Measurements from ENCODE around the gene LRMDA. TPM values are rescaled to one million over a fixed set of nuclear protein-coding genes. Genes with fewer than 3 reads are reported as not detected.

Gene LRMDA
- total and polyA plus RNA-seq, 4 experiments from 2014 or later, result not detected

DNA sequence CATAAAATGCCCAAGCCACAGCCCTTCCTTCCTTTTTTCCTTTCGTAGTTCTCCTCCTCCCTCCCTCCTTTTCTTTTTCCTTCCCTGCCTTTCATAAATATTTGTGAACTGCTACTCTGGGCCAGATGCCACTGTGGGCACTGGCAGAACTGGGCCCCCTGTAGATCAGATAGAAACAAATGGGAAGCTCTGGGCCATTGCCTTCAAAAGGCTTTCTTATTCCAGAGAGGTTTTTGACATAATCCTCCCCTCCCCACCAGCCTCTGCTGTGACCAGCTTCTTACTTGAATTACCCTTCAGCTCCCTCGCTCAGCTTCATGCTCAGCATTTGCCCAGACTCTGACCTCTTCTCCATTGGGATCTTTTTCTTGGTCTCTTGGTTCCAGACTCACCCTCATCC lies 886.8 kb downstream of the LRMDA start:
- H3K9me3 ChIP-seq (ENCODE audit: control insufficient read depth in 1 of 2, low read length in 2 of 2), result no peaks in the 10 kb centered on the region
- H3K27me3 Mint-ChIP-seq, result no peaks in the 10 kb centered on the region
- H3K4me3 Mint-ChIP-seq, result no peak overlapping the region
- no peaks in the 10 kb centered on the region for H3K4me1 ChIP-seq (ENCODE audit: insufficient read depth, low read length)
- peaks cover 0 to 12% (median 2%) of the 10 kb centered on the region in 8 donors for H3K9me3 Mint-ChIP-seq
- H3K36me3 ChIP-seq (ENCODE audit: insufficient read depth, low read length), result no peaks in the 10 kb centered on the region
- CTCF ChIA-PET (ENCODE audit: partially characterized antibody), result no interaction called here
- H3K36me3 Mint-ChIP-seq, result no peaks in the 10 kb centered on the region
- H3K27me3 ChIP-seq (ENCODE audit: insufficient read depth, low read length), result no peaks in the 10 kb centered on the region
- no peak for DNase-seq
- no peak overlapping the region for H3K27ac ChIP-seq (ENCODE audit: low read depth, low read length)
- intact Hi-C loops (cut with micrococcal nuclease), result no loop called here
- H3K4me1 Mint-ChIP-seq, result no peaks in the 10 kb centered on the region
- H3K4me3 ChIP-seq (ENCODE audit: low read length in 2 of 2), result no peak overlapping the region
- no peak overlapping the region for H3K27ac Mint-ChIP-seq
- POLR2A ChIA-PET (ENCODE audit: partially characterized antibody), result no interaction called here

DNA sequence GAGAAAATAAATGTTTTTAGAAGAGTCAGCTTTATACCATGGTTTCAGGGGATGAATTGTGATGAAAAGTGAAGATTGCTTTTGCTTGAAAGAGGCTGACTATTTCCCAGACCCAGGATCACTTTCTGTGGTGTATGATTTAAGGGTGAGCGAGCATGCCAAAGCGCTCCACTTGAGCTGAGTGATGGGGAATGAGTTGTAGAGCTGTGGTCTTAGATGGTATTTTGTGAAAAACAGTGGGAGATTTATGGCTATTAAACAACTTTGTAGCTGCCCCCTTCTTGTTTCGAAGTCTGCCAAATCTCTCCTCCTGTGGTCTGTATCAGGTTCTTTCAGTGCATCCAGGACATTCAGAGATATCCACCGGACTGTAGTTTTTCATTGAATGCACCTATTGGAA lies 888.2 kb downstream of the LRMDA start:
- Histone ChIP-seq H3K9me3 (ENCODE audit: control insufficient read depth in 1 of 2, low read length in 2 of 2) (no peaks in the 10 kb centered on the region), H3K4me1 (ENCODE audit: insufficient read depth, low read length) (no peaks in the 10 kb centered on the region), H3K27ac (ENCODE audit: low read depth, low read length) (no peak overlapping the region), H3K4me3 (ENCODE audit: low read length in 2 of 2) (no peak overlapping the region), H3K27me3 (ENCODE audit: insufficient read depth, low read length) (no peaks in the 10 kb centered on the region), H3K36me3 (ENCODE audit: insufficient read depth, low read length) (no peaks in the 10 kb centered on the region)
- Mint-ChIP-seq H3K4me3 (no peak overlapping the region), H3K9me3 (peaks cover 0 to 12% (median 2%) of the 10 kb centered on the region in 8 donors), H3K36me3 (no peaks in the 10 kb centered on the region), H3K4me1 (no peaks in the 10 kb centered on the region), H3K27ac (no peak overlapping the region), H3K27me3 (no peaks in the 10 kb centered on the region)
- POLR2A ChIA-PET (ENCODE audit: partially characterized antibody), result no interaction called here
- CTCF ChIA-PET (ENCODE audit: partially characterized antibody), result no interaction called here
- intact Hi-C loops (cut with micrococcal nuclease), result no loop called here
- DNase-seq, result no peak

DNA sequence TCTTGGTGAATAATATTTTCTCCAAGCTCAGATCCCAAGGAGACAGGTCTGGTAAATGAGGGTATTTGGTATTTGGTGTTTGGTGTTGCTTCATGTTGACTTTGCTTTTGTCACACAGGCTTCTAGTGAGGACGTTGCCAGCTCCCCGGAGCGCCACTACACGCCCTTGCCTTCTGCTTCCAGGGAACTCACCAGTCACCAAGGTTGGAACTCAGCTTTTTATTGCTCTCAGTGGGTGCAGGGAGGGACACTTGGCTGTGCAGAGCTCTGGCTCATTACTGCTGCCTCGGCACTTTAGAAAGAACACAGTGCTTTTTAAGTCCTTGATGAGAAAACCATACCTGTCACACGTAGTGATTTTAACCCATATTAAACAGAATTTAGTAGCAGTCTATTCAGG lies 892.9 kb downstream of the LRMDA start:
- no peak for DNase-seq
- Histone ChIP-seq H3K36me3 (ENCODE audit: insufficient read depth, low read length) (no peaks in the 10 kb centered on the region), H3K27ac (ENCODE audit: low read depth, low read length) (no peak overlapping the region), H3K27me3 (ENCODE audit: insufficient read depth, low read length) (no peaks in the 10 kb centered on the region), H3K4me1 (ENCODE audit: insufficient read depth, low read length) (no peaks in the 10 kb centered on the region), H3K9me3 (ENCODE audit: control insufficient read depth in 1 of 2, low read length in 2 of 2) (no peaks in the 10 kb centered on the region), H3K4me3 (ENCODE audit: low read length in 2 of 2) (no peak overlapping the region)
- H3K27ac Mint-ChIP-seq, result no peak overlapping the region
- H3K27me3 Mint-ChIP-seq, result peaks cover 0 to 2% of the 10 kb centered on the region in 2 donors
- ChIA-PET CTCF (ENCODE audit: partially characterized antibody) (no interaction called here), POLR2A (ENCODE audit: partially characterized antibody) (no interaction called here)
- no peak overlapping the region for H3K4me3 Mint-ChIP-seq
- intact Hi-C loops (cut with micrococcal nuclease), result no loop called here
- no peaks in the 10 kb centered on the region for H3K4me1 Mint-ChIP-seq
- no peaks in the 10 kb centered on the region for H3K36me3 Mint-ChIP-seq
- peaks cover 0 to 5% (median 2%) of the 10 kb centered on the region in 8 donors for H3K9me3 Mint-ChIP-seq

DNA sequence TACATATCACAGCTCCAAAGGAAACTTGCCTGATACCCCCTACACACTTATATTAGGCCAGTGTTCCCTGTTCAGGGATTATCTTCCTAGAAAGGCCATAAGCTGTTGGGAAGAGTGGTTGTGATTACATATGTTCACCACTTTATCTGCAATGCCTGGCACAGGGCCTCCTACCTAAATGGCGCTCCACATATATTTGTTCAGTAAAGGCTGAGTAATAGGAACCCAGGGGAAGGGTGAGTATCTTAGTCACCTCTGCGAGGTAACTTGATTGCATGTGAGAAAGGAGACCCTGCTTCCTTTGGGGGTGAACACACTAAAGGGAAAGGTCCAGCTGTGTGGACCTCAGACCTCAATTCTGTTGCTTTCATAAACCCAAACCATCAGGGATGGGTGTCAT lies 896.0 kb downstream of the LRMDA start:
- Mint-ChIP-seq H3K9me3 (peaks cover 0 to 9% (median 2%) of the 10 kb centered on the region in 8 donors), H3K4me1 (no peaks in the 10 kb centered on the region), H3K27ac (no peak overlapping the region), H3K27me3 (peaks cover 0 to 2% of the 10 kb centered on the region in 2 donors), H3K36me3 (no peaks in the 10 kb centered on the region), H3K4me3 (no peak overlapping the region)
- H3K36me3 ChIP-seq (ENCODE audit: insufficient read depth, low read length), result no peaks in the 10 kb centered on the region
- intact Hi-C loops (cut with micrococcal nuclease), result no loop called here
- no peaks in the 10 kb centered on the region for H3K4me1 ChIP-seq (ENCODE audit: insufficient read depth, low read length)
- no peak for DNase-seq
- no peaks in the 10 kb centered on the region for H3K9me3 ChIP-seq (ENCODE audit: control insufficient read depth in 1 of 2, low read length in 2 of 2)
- H3K4me3 ChIP-seq (ENCODE audit: low read length in 2 of 2), result no peak overlapping the region
- H3K27ac ChIP-seq (ENCODE audit: low read depth, low read length), result no peak overlapping the region
- POLR2A ChIA-PET (ENCODE audit: partially characterized antibody), result no interaction called here
- CTCF ChIA-PET (ENCODE audit: partially characterized antibody), result no interaction called here
- no peaks in the 10 kb centered on the region for H3K27me3 ChIP-seq (ENCODE audit: insufficient read depth, low read length)

DNA sequence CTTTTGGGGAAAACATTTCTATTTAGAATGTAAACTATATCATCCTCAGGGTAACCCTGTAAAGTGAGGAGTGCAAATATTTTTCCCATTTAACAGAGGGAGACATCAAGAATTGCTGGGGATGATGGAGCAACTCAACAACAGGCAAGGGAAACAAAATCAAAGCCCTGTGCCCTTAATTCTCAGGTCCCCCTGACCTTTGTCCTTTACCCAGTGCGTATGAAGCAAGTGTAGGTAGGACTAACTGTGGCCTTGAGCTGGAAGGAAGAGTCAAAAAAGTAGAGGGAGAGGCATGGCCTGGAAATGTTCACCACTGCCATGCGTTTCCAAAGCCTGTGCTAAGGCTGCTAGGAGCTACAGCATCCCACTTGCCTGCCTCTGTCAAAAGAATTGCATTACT lies 896.9 kb downstream of the LRMDA start:
- Histone ChIP-seq H3K27ac (ENCODE audit: low read depth, low read length) (no peak overlapping the region), H3K27me3 (ENCODE audit: insufficient read depth, low read length) (no peaks in the 10 kb centered on the region), H3K4me1 (ENCODE audit: insufficient read depth, low read length) (no peaks in the 10 kb centered on the region), H3K36me3 (ENCODE audit: insufficient read depth, low read length) (no peaks in the 10 kb centered on the region), H3K4me3 (ENCODE audit: low read length in 2 of 2) (no peak overlapping the region), H3K9me3 (ENCODE audit: control insufficient read depth in 1 of 2, low read length in 2 of 2) (no peaks in the 10 kb centered on the region)
- no peak overlapping the region for H3K27ac Mint-ChIP-seq
- H3K27me3 Mint-ChIP-seq, result peaks cover 0 to 2% of the 10 kb centered on the region in 2 donors
- no peak for DNase-seq
- POLR2A ChIA-PET (ENCODE audit: partially characterized antibody), result no interaction called here
- no peaks in the 10 kb centered on the region for H3K36me3 Mint-ChIP-seq
- H3K4me1 Mint-ChIP-seq, result no peaks in the 10 kb centered on the region
- H3K4me3 Mint-ChIP-seq, result no peak overlapping the region
- H3K9me3 Mint-ChIP-seq, result peaks cover 0 to 9% (median 2%) of the 10 kb centered on the region in 8 donors
- intact Hi-C loops (cut with micrococcal nuclease), result no loop called here
- CTCF ChIA-PET (ENCODE audit: partially characterized antibody), result no interaction called here

DNA sequence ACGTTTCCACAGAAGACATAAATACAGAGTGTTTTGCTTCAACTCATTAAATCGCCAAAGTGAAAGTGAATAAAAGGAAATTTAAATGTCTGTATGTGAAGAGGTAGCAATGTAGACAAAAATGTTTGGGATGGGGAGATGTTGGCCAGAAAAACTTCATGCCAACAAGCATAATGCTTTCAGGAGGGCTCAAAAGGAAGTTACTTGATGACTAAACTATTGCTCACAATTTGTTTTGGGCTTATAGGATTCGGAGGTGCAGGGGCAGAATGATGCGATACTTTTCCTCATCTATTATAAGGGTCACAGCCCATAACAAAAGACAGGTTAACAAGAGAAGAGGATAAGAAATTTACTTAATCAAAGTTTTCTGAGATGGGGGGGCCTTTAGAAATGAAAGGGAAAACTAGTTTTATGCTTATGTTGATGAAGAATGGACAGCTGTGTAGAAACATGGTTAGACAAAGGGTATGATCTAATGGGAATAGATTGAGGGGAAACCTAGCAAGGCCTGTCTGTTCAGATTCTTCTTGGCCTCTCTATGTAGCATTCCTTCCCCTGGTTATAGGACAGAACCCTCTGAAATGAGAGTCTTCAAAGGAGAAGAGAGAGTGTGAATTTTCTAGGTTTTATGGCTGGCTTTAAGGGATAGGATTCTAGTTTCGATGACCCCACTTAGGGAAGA lies 898.6 kb downstream of the LRMDA start:
- Mint-ChIP-seq H3K27ac (no peak overlapping the region), H3K27me3 (peaks cover 0 to 2% of the 10 kb centered on the region in 2 donors), H3K4me1 (no peaks in the 10 kb centered on the region), H3K36me3 (no peaks in the 10 kb centered on the region), H3K4me3 (no peak overlapping the region), H3K9me3 (peaks cover 0 to 9% (median 2%) of the 10 kb centered on the region in 8 donors)
- intact Hi-C loops (cut with micrococcal nuclease), result no loop called here
- DNase-seq, result no peak
- H3K4me3 ChIP-seq (ENCODE audit: low read length in 2 of 2), result no peak overlapping the region
- H3K27me3 ChIP-seq (ENCODE audit: insufficient read depth, low read length), result no peaks in the 10 kb centered on the region
- no peaks in the 10 kb centered on the region for H3K4me1 ChIP-seq (ENCODE audit: insufficient read depth, low read length)
- CTCF ChIA-PET (ENCODE audit: partially characterized antibody), result no interaction called here
- H3K27ac ChIP-seq (ENCODE audit: low read depth, low read length), result no peak overlapping the region
- POLR2A ChIA-PET (ENCODE audit: partially characterized antibody), result no interaction called here
- H3K9me3 ChIP-seq (ENCODE audit: control insufficient read depth in 1 of 2, low read length in 2 of 2), result no peaks in the 10 kb centered on the region
- H3K36me3 ChIP-seq (ENCODE audit: insufficient read depth, low read length), result no peaks in the 10 kb centered on the region

DNA sequence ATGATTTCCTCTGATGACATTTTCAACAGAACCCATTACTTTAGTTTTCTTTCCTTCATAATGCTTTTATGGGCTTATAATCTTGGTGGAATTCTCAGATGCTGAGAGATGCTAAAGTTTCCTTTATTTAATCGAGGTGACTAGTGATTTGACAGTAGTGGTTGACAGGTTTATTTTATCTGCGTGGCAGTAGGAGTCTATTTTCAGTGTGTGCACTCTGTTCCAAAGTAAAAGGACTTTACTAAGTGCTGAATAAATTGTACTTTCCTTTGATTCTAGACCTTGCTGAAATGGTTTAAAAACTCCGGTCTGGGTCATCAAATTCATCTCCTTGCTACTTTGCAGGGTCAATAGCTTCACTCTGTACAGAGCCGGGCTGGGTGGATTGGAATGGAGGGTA lies 900.3 kb downstream of the LRMDA start:
- no peak overlapping the region for H3K4me3 ChIP-seq (ENCODE audit: low read length in 2 of 2)
- no peaks in the 10 kb centered on the region for H3K9me3 ChIP-seq (ENCODE audit: control insufficient read depth in 1 of 2, low read length in 2 of 2)
- intact Hi-C loops (cut with micrococcal nuclease), result no loop called here
- Mint-ChIP-seq H3K9me3 (peaks cover 0 to 7% (median 1%) of the 10 kb centered on the region in 8 donors), H3K36me3 (no peaks in the 10 kb centered on the region), H3K4me1 (no peaks in the 10 kb centered on the region), H3K27ac (no peak overlapping the region), H3K4me3 (no peak overlapping the region), H3K27me3 (peaks cover 0 to 1% of the 10 kb centered on the region in 2 donors)
- ChIA-PET POLR2A (ENCODE audit: partially characterized antibody) (no interaction called here), CTCF (ENCODE audit: partially characterized antibody) (no interaction called here)
- no peaks in the 10 kb centered on the region for H3K36me3 ChIP-seq (ENCODE audit: insufficient read depth, low read length)
- H3K27me3 ChIP-seq (ENCODE audit: insufficient read depth, low read length), result no peaks in the 10 kb centered on the region
- DNase-seq, result no peak
- H3K4me1 ChIP-seq (ENCODE audit: insufficient read depth, low read length), result no peaks in the 10 kb centered on the region
- H3K27ac ChIP-seq (ENCODE audit: low read depth, low read length), result no peak overlapping the region

DNA sequence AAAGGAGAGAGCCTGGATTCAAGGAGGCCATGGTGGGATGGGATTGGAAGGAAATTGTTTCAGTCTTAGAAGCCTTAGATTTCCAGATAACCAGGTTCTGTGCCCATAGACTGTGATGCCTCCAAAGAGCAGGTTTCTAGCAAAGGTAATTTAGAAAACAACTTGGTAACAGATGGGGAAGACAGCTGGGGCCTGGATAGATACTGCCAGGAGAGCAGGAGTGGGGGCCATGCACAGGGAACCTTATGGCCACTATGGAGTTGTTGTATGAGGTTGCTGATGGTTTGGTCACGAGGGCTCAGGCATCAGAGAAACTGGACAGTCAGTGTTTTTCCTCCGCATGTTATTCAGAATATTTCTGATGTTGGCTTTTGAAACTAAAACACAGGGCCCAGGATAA lies 901.9 kb downstream of the LRMDA start:
- Histone ChIP-seq H3K9me3 (ENCODE audit: control insufficient read depth in 1 of 2, low read length in 2 of 2) (no peaks in the 10 kb centered on the region), H3K4me3 (ENCODE audit: low read length in 2 of 2) (no peak overlapping the region), H3K36me3 (ENCODE audit: insufficient read depth, low read length) (no peaks in the 10 kb centered on the region), H3K27ac (ENCODE audit: low read depth, low read length) (no peak overlapping the region), H3K4me1 (ENCODE audit: insufficient read depth, low read length) (no peaks in the 10 kb centered on the region), H3K27me3 (ENCODE audit: insufficient read depth, low read length) (no peaks in the 10 kb centered on the region)
- Mint-ChIP-seq H3K4me1 (no peaks in the 10 kb centered on the region), H3K36me3 (no peaks in the 10 kb centered on the region), H3K4me3 (no peak overlapping the region), H3K27ac (no peak overlapping the region), H3K9me3 (peaks cover 0 to 5% (median under 1%) of the 10 kb centered on the region in 8 donors), H3K27me3 (no peaks in the 10 kb centered on the region)
- CTCF ChIA-PET (ENCODE audit: partially characterized antibody), result no interaction called here
- intact Hi-C loops (cut with micrococcal nuclease), result no loop called here
- DNase-seq, result no peak
- POLR2A ChIA-PET (ENCODE audit: partially characterized antibody), result no interaction called here
